ENCODE results near the gene FAM107B. TPM values are rescaled to one million over a fixed set of nuclear protein-coding genes. Genes with fewer than 3 reads are reported as not detected.

Gene FAM107B
- total RNA-seq, 6 experiments from 2014 or later = 18.7 to 43.8 (median 40.0) TPM

DNA sequence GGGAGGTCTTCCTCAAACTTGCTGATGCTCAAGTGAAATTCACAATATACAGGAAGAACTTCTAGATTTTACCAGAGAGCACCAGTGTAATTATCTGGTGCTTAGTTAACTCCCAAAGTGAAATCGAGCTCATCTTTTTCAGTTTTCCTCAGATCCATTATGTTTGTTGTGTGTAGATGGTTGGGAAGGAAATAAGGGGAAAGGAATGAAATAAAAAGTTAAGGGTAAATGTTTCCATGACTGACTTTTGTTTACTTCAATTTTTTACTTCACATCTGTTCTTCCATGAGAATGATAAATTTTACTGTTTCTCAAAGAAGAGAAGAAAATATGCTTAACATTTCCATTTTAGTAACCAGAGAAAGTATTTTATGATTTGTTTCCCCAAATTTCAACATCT lies 21.3 kb downstream of the FAM107B start:
- DNase-seq = no peak
- Mint-ChIP-seq H3K27me3 (ENCODE audit: insufficient read depth) (peaks cover 18% of the 10 kb centered on the region), H3K4me3 (no peak overlapping the region)

DNA sequence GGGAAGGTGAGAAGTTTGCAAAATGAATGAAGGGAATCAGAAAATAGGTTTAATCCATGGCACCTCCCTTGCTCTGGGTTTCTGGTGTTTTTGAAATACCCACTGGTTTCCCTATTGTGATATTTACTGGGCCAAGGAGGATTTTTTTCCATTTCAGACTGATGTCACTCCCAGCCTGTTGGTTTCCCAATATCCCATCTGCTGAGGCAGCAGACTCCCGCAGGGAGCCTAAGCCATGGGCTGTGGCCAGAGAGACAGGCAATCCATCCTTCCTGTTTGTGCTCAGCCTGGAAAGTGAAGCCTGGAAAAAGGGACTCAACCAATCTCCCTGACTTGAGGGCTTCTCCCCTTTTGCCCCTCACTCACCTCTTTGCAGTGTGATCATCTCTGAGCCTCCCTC lies 22.8 kb downstream of the FAM107B start:
- no peak for DNase-seq
- Mint-ChIP-seq H3K4me3 (no peak overlapping the region), H3K36me3 (ENCODE audit: low read depth) (no peaks in the 10 kb centered on the region), H3K9me3 (peaks cover 2% of the 10 kb centered on the region; the same call in 1 of the 2 replicates), H3K27me3 (ENCODE audit: insufficient read depth) (peaks cover 18% of the 10 kb centered on the region), H3K4me1 (ENCODE audit: low read depth) (peaks cover 9% of the 10 kb centered on the region; the same call in 1 of the 2 replicates), H3K27ac (no peak overlapping the region)
- TF ChIP-seq, protein P1, sequence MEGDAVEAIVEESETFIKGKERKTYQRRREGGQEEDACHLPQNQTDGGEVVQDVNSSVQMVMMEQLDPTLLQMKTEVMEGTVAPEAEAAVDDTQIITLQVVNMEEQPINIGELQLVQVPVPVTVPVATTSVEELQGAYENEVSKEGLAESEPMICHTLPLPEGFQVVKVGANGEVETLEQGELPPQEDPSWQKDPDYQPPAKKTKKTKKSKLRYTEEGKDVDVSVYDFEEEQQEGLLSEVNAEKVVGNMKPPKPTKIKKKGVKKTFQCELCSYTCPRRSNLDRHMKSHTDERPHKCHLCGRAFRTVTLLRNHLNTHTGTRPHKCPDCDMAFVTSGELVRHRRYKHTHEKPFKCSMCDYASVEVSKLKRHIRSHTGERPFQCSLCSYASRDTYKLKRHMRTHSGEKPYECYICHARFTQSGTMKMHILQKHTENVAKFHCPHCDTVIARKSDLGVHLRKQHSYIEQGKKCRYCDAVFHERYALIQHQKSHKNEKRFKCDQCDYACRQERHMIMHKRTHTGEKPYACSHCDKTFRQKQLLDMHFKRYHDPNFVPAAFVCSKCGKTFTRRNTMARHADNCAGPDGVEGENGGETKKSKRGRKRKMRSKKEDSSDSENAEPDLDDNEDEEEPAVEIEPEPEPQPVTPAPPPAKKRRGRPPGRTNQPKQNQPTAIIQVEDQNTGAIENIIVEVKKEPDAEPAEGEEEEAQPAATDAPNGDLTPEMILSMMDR (IDR thresholded peaks at IDR 0.05) = no peak

More for the DNA sequence above, 21.3 kb downstream of the FAM107B start:
- TF ChIP-seq, protein P1 (IDR thresholded peaks at IDR 0.05) = no peak
- H3K4me1 Mint-ChIP-seq (ENCODE audit: low read depth) = peaks cover 9% of the 10 kb centered on the region; the same call in 1 of the 2 replicates
- H3K27ac Mint-ChIP-seq = no peak overlapping the region
- no peaks in the 10 kb centered on the region for H3K36me3 Mint-ChIP-seq (ENCODE audit: low read depth)
- H3K9me3 Mint-ChIP-seq = no peaks in the 10 kb centered on the region

DNA sequence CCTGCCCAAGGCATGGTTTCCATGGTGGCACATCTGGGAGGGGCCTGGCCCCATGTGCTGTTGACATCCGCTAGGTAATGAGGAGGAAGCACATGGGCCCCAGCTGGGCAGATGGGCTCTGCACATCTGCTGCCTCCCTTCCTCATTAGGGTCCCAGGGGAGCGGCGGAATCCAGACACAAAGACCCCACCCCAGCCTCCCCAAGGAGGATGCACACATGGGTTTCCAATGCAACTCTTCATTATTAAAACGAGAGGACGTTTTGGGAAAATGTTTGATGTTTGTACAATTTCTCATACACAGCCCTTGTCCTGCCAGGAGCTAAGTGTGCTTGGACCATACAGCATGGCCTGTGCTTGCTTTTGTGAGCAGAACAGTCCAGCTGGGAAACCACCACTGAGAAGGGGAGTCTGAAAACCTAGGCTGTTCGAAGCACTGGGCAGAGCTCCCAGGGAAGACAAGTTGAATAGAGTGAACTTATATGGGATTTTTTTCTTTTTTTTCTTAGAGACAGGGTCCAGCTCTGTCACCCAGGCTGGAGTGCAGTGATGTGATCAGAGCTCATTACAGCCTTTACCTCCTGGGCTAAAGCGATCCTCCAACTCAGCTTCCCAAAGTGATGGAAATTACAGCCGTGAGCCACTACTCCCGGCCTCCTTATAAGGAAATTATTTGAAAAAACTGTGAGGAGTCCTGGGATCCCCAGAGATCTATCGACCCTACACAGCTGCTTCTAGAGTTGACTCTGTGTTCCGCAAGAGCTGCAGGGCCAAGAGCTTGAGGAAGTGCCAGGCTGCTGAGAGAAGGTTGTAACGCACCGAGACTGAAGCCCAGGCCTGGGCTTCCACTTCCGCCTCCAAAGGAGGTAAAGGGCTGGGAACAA lies 23.4 kb downstream of the FAM107B start:
- Mint-ChIP-seq H3K36me3 (ENCODE audit: low read depth) (no peaks in the 10 kb centered on the region), H3K4me3 (no peak overlapping the region), H3K9me3 (peaks cover 4% of the 10 kb centered on the region; the same call in 1 of the 2 replicates), H3K27me3 (ENCODE audit: insufficient read depth) (peaks cover 18% of the 10 kb centered on the region), H3K27ac (no peak overlapping the region), H3K4me1 (ENCODE audit: low read depth) (peaks cover 9% of the 10 kb centered on the region; the same call in 1 of the 2 replicates)
- DNase-seq = no peak
- TF ChIP-seq, protein P1 (IDR thresholded peaks at IDR 0.05) = no peak

DNA sequence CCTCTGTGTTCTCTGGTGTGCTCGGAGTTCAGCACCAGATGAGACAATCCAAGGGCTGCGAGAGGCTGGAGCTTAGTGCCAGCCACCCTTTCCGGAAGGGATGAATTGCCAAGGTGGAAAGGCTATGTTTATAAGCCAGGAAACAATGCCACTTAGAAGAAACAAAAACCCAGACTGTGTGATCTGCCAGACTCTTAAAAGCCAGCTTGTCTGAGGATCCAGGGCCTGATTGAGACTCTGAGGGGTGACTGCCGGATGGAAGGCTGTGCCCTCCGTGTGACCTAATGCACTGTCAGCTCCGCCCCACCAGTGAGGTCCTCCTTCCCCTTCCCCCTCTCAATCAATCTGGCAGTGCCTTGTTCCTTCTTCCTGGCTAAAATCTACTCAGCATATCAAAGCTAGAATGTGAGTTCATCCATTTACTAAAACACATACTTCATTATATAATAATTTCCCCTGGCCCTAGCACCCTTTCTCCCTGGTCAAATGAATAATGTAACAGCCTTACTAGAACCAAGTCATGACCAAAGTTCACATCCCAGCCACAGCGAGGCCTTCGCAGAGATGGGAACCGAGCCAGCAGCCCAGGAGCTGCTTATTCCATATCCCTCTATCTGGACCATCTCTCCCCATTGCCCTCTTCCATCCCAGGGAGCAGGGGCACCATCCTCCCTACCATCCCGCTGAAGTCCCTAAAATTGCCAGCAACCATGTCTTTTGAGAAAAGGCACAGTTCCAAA lies 25.5 kb downstream of the FAM107B start:
- Mint-ChIP-seq H3K9me3 (peaks cover 4% of the 10 kb centered on the region; the same call in 1 of the 2 replicates), H3K36me3 (ENCODE audit: low read depth) (no peaks in the 10 kb centered on the region), H3K4me3 (no peak overlapping the region), H3K27me3 (ENCODE audit: insufficient read depth) (peaks cover 15% of the 10 kb centered on the region), H3K4me1 (ENCODE audit: low read depth) (peaks cover 9% of the 10 kb centered on the region; the same call in 1 of the 2 replicates), H3K27ac (no peak overlapping the region)
- DNase-seq = no peak
- TF ChIP-seq, protein P1 (IDR thresholded peaks at IDR 0.05) = no peak

DNA sequence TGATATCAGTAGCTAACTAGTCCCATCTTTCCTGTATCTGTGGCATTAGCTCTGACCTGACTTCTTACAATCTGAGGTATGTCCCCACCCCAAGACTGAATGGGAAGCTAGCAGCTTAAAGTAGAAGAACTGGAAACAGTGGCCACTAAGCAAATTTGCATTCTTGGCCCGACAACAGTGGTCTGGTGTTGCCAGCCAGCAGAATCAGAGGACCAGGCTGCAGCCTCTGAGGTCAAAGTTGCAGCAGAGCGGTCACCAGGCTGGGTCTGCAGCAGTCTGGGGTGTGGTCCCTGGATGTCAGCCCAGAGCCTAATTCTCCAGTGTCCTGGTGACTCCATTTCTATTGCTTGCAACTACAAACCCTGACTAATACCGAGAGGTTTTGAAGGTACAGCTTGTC lies 26.3 kb downstream of the FAM107B start:
- no peaks in the 10 kb centered on the region for H3K36me3 Mint-ChIP-seq (ENCODE audit: low read depth)
- no peak overlapping the region for H3K4me3 Mint-ChIP-seq
- DNase-seq = no peak
- peaks cover 4% of the 10 kb centered on the region; the same call in 1 of the 2 replicates for H3K9me3 Mint-ChIP-seq
- TF ChIP-seq, protein P1 (IDR thresholded peaks at IDR 0.05) = no peak
- H3K27ac Mint-ChIP-seq = no peak overlapping the region
- H3K27me3 Mint-ChIP-seq (ENCODE audit: insufficient read depth) = peaks cover 15% of the 10 kb centered on the region
- H3K4me1 Mint-ChIP-seq (ENCODE audit: low read depth) = peaks cover 9% of the 10 kb centered on the region; the same call in 1 of the 2 replicates
